ENCODE results near the gene CYYR1.

DNA sequence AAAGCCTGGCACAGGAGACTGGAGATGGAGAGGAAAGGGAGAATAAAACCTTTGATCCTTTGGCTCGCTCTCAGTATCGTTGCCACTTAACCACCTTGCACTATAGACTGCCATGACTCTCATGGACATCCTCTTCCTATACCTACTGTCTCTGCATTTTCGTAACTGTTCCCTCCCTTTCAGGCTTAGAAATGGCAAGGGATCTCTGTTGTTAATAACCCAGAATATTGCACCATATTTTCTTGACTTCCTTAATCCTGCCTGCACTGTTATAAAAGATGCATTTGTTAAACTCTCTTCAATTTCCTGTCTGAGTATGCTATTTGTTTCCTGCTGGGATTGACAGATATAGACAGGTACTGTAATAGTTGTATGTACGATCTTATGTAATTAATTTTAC, 38.6 kb downstream of the CYYR1 start:
- TF ChIP-seq, protein P1, sequence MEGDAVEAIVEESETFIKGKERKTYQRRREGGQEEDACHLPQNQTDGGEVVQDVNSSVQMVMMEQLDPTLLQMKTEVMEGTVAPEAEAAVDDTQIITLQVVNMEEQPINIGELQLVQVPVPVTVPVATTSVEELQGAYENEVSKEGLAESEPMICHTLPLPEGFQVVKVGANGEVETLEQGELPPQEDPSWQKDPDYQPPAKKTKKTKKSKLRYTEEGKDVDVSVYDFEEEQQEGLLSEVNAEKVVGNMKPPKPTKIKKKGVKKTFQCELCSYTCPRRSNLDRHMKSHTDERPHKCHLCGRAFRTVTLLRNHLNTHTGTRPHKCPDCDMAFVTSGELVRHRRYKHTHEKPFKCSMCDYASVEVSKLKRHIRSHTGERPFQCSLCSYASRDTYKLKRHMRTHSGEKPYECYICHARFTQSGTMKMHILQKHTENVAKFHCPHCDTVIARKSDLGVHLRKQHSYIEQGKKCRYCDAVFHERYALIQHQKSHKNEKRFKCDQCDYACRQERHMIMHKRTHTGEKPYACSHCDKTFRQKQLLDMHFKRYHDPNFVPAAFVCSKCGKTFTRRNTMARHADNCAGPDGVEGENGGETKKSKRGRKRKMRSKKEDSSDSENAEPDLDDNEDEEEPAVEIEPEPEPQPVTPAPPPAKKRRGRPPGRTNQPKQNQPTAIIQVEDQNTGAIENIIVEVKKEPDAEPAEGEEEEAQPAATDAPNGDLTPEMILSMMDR (optimal IDR thresholded peaks at IDR 0.05 in 1 of 3, IDR thresholded peaks at IDR 0.05 in 1 of 3, conservative IDR thresholded peaks at IDR 0.05 in 1 of 3; ENCODE audit: extremely low read depth in 1 of 3, insufficient read depth in 2 of 3, low read length in 3 of 3) = no peak
- TF ChIP-seq EZH2 (IDR thresholded peaks at IDR 0.05; ENCODE audit: low read length) = no peak

Data from keratinocyte (primary cell).